Activated CD8-positive, alpha-beta T cell treated with anti-CD3 and anti-CD28 coated beads, Interleukin-2, amount 10 ng/mL, durations not matched to agents 7 days and 5 days (primary cell): ENCODE measurements around the gene PLEKHG7. TPM values are rescaled to one million over a fixed set of nuclear protein-coding genes. Genes with fewer than 3 reads are reported as not detected.
"Not testable (repeated sequence)": the region's sequence is repeated elsewhere in the genome, so short reads cannot be mapped to it uniquely, and the experiment has no call there.

ENCODE experiments used
- ATAC-seq: fragments of 150-1000 bp; cut with Tn5 transposase; one replicate; pipeline ENCODE4 v1.10.0; 2021; ENCODE audit warnings: moderate library complexity
- CTCF ChIA-PET: fragments of 350-600 bp; sonication (Branson Sonifier 250); formaldehyde crosslinking; loops from one replicate; lab custom pipeline; 2021; ENCODE audit warnings: antibody characterized with exemption; lab: Charles Lee
- POLR2A ChIA-PET: fragments of 350-600 bp; sonication (Branson Sonifier 250); formaldehyde crosslinking; loops from one replicate; lab custom pipeline; 2021; ENCODE audit warnings: antibody characterized with exemption; lab: Charles Lee
- DNase-seq: peaks from one replicate; pipeline ENCODE4 v3.0.0-alpha.2; 2020
- H3K27ac Mint-ChIP-seq: one replicate; pipeline ENCODE4 v1.8.0; 2021; ENCODE audit warnings: mild to moderate bottlenecking, mixed read lengths
- H3K27me3 Mint-ChIP-seq: one replicate; pipeline ENCODE4 v1.8.0; 2021; ENCODE audit warnings: low read depth, mixed read lengths
- H3K36me3 Mint-ChIP-seq: one replicate; pipeline ENCODE4 v1.8.0; 2021; ENCODE audit warnings: low read depth, mixed read lengths
- H3K4me1 Mint-ChIP-seq: one replicate; pipeline ENCODE4 v1.8.0; 2021; ENCODE audit warnings: low read depth, mixed read lengths
- H3K4me3 Mint-ChIP-seq: one replicate; pipeline ENCODE4 v1.8.0; 2021; ENCODE audit warnings: mild to moderate bottlenecking, mixed read lengths
- H3K9me3 Mint-ChIP-seq: one replicate; pipeline ENCODE4 v1.8.0; 2022; ENCODE audit warnings: mixed read lengths; ENCODE audit not compliant: insufficient read depth
- total RNA-seq, 2 experiments: library from RNA; stranded (reverse); gene quantifications; one replicate each; pipeline ENCODE4 v1.2.3, GENCODE V29; 2021

Gene PLEKHG7
- total RNA-seq, 2 experiments from 2014 or later: not detected

DNA sequence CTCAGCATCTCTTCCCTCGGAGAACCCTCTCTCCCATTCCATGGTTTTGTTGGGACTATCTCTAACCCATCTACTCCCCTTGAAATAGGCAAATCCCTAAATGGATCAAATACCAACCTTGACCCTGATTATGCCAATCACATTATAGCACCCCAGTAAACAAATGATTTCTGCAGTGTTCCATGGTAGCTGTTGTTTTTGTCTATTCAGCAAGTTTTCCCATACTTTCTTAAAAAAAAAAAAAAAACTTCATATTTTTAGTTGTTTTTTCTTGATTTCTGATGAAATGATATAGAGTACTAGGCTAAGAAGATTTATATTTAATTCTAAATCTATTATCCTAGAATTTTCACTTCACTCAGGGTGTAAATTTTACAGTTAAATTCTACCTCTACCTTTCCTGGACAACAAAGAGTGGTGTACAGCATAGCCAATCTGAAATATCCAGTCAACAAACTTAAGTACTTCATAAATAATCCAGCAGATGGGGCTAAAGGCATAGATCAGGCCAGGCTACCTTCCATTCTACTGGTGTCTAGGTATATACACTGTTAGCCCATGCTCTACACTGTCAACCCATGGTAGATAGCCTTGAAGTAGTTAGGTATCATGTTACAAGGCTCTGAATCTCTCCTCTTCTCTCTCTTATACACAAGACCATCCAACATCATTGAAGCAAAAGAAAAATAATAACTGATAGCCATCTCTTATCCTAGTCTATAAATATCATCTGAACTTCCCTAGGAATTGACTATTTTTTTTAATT lies 82.2 kb downstream of the PLEKHG7 start:
- peak; percentile 44 for DNase-seq
- ChIA-PET CTCF (interaction anchor here (0.6 to 3.6 kb wide), 19 partner anchors 8 to 1317 kb away, joined by 3 to 27 read pairs (median 5); partner anchors contain the start of gene EEA1), POLR2A (interaction anchor here (0.7 to 1.6 kb wide), 4 partner anchors 10 to 145 kb away, joined by 3 to 4 read pairs (median 3); no protein-coding TSS in a partner anchor)
- H3K27ac Mint-ChIP-seq: no peak overlapping the region
- H3K36me3 Mint-ChIP-seq: peaks cover 14% of the 10 kb centered on the region
- no peak overlapping the region for H3K4me3 Mint-ChIP-seq
- H3K27me3 Mint-ChIP-seq: no peaks in the 10 kb centered on the region
- H3K4me1 Mint-ChIP-seq: peaks cover 17% of the 10 kb centered on the region
- H3K9me3 Mint-ChIP-seq: no peaks in the 10 kb centered on the region
- ATAC-seq: peak; percentile 97

GRCh38 chr12:92785563-92785950 lies 82.8 kb downstream of the PLEKHG7 start:
- ATAC-seq (no peak), DNase-seq (no peak)
- Mint-ChIP-seq H3K4me1 (peaks cover 17% of the 10 kb centered on the region), H3K9me3 (no peaks in the 10 kb centered on the region), H3K27me3 (no peaks in the 10 kb centered on the region), H3K4me3 (no peak overlapping the region), H3K27ac (no peak overlapping the region), H3K36me3 (peaks cover 19% of the 10 kb centered on the region)
- ChIA-PET POLR2A (interaction anchor here (0.7 to 1.6 kb wide), 4 partner anchors 10 to 144 kb away, joined by 3 to 4 read pairs (median 3); no protein-coding TSS in a partner anchor), CTCF (interaction anchor here (0.6 to 3.6 kb wide), 18 partner anchors 8 to 1317 kb away, joined by 3 to 27 read pairs (median 4); partner anchors contain the start of gene EEA1)

DNA sequence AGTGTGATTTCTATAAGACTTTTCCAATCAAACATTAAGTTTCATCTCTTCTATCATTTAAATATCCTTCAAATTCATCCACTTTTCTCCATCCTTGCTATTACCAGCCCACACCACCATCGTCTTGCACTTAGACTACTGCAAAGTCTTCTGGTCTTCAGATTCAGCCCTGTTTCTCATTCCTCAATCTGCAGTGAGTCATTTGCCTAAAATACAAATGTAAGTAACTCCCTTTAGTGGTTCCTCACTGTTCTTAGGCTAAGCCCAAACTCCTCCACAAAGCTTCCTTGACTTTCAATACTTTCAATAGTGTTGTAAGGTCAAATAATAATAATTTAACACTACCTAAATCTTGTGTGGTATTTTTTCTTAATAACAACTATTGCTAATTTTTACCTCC lies 83.3 kb downstream of the PLEKHG7 start:
- ATAC-seq (no peak), DNase-seq (no peak)
- no peak overlapping the region for H3K27ac Mint-ChIP-seq
- peaks cover 23% of the 10 kb centered on the region for H3K36me3 Mint-ChIP-seq
- no peaks in the 10 kb centered on the region for H3K27me3 Mint-ChIP-seq
- H3K4me3 Mint-ChIP-seq: no peak overlapping the region
- POLR2A ChIA-PET: interaction anchor here (0.7 to 1.6 kb wide), 3 partner anchors 9 to 141 kb away, joined by 3 read pairs; no protein-coding TSS in a partner anchor
- CTCF ChIA-PET: interaction anchor here (0.6 to 3.6 kb wide), 18 partner anchors 9 to 1316 kb away, joined by 3 to 27 read pairs (median 4); partner anchors contain the start of gene EEA1
- peaks cover 17% of the 10 kb centered on the region for H3K4me1 Mint-ChIP-seq
- no peaks in the 10 kb centered on the region for H3K9me3 Mint-ChIP-seq

DNA sequence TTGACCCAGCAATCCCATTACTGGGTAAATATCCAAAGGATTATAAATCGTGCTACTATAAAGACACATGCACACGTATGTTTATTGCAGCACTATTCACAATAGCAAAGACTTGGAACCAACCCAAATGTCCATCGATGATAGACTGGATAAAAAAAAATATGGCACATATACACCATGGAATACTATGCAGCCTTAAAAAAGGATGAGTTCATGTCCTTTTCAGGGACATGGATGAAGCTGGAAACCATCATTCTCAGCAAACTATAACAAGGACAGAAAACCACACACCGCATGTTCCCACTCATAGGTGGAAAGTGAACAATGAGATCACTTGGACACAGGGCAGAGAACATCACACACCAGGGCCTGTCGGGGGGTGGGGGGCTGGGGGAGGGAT lies 91.6 kb downstream of the PLEKHG7 start:
- H3K4me1 Mint-ChIP-seq, ATAC-seq, H3K4me3 Mint-ChIP-seq, H3K27ac Mint-ChIP-seq, H3K27me3 Mint-ChIP-seq, DNase-seq, POLR2A ChIA-PET: not testable (repeated sequence)
- Mint-ChIP-seq H3K9me3 (peaks cover 10% of the 10 kb centered on the region), H3K36me3 (peaks cover 66% of the 10 kb centered on the region)
- CTCF ChIA-PET: interaction anchor here (3.2 kb wide), 1 partner anchor 9 kb away, joined by 11 read pairs; no protein-coding TSS in a partner anchor

DNA sequence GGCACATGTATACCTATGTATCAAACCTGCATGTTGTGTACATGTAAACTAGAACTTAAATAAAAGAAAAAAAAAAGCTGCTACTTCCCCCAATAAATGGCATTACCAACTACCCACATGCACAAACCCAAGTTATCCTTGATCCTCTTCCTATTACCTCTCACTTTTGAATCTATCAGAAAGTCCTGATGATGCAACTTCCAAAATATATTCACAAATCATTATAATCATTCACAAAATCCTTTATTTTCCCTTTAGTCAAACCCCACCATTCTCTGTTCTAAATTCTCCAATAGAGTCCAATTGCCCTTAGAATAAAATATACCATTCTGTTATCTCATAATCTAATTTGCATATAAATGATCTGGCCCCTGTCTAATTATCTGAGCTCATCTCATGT lies 92.0 kb downstream of the PLEKHG7 start:
- H3K4me1 Mint-ChIP-seq: peaks cover 2% of the 10 kb centered on the region
- ATAC-seq: no peak
- peaks cover 10% of the 10 kb centered on the region for H3K9me3 Mint-ChIP-seq
- H3K36me3 Mint-ChIP-seq: peaks cover 62% of the 10 kb centered on the region
- no peak for DNase-seq
- H3K4me3 Mint-ChIP-seq: no peak overlapping the region
- ChIA-PET POLR2A (interaction anchor here (1.0 kb wide), 1 partner anchor 9 kb away, joined by 3 read pairs; no protein-coding TSS in a partner anchor), CTCF (interaction anchor here (1.1 to 3.2 kb wide), 3 partner anchors 9 to 193 kb away, joined by 3 to 11 read pairs (median 4); no protein-coding TSS in a partner anchor)
- H3K27me3 Mint-ChIP-seq: no peaks in the 10 kb centered on the region
- H3K27ac Mint-ChIP-seq: no peak overlapping the region

DNA sequence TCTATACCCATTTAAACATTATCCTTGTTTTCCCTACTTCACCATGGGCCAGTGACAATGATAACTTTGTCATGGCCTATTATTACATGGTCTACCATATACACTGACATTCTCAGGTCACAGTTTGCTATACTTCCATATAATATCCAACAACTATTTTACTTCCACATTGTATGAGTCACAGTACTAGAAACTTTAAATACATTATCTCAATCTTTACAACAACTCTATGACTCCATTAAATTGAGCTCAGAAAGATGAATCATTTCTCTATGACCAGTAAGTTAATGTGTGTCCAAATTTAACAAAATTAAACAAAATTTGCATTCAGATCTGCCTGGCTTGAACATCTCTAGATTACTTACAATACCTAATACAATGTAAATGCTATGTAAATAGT lies 93.9 kb downstream of the PLEKHG7 start:
- Mint-ChIP-seq H3K27me3 (no peaks in the 10 kb centered on the region), H3K27ac (no peak overlapping the region), H3K9me3 (peaks cover 10% of the 10 kb centered on the region), H3K4me3 (no peak overlapping the region), H3K4me1 (no peaks in the 10 kb centered on the region), H3K36me3 (peaks cover 52% of the 10 kb centered on the region)
- no peak for DNase-seq
- ChIA-PET CTCF (interaction anchor here (0.6 to 3.2 kb wide), 2 partner anchors 11 to 1051 kb away, joined by 3 to 11 read pairs; no protein-coding TSS in a partner anchor), POLR2A (no interaction called here)
- no peak for ATAC-seq

GRCh38 chr12:92802906-92803305 lies 100.1 kb downstream of the PLEKHG7 start:
- CTCF ChIA-PET: no interaction called here
- H3K4me3 Mint-ChIP-seq: no peak overlapping the region
- POLR2A ChIA-PET: no interaction called here
- no peaks in the 10 kb centered on the region for H3K4me1 Mint-ChIP-seq
- peaks cover 6% of the 10 kb centered on the region for H3K9me3 Mint-ChIP-seq
- ATAC-seq (no peak), DNase-seq (no peak)
- no peaks in the 10 kb centered on the region for H3K27me3 Mint-ChIP-seq
- H3K27ac Mint-ChIP-seq: no peak overlapping the region
- peaks cover 46% of the 10 kb centered on the region for H3K36me3 Mint-ChIP-seq

DNA sequence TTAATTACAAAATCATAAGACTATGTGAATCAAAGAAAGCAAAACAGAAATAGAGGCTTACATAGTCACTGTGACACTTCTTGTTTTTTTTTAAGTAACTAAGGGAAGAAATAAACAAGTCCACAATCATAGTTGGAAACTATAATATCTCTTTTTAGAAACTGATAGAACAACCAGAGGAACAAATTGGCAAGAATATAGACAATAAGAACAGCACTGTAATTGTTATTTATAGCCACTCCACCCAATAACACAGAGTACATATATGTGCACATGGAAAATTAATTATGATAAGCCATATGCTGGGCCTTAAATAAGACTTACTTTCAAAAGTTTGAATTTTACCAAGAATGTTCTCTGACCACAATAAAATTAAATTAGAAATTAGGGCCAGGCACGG lies 101.1 kb downstream of the PLEKHG7 start:
- Mint-ChIP-seq H3K4me1 (no peaks in the 10 kb centered on the region), H3K9me3 (peaks cover 10% of the 10 kb centered on the region), H3K36me3 (peaks cover 52% of the 10 kb centered on the region), H3K4me3 (no peak overlapping the region), H3K27ac (no peak overlapping the region), H3K27me3 (no peaks in the 10 kb centered on the region)
- ATAC-seq: no peak
- POLR2A ChIA-PET: no interaction called here
- no peak for DNase-seq
- CTCF ChIA-PET: no interaction called here

DNA sequence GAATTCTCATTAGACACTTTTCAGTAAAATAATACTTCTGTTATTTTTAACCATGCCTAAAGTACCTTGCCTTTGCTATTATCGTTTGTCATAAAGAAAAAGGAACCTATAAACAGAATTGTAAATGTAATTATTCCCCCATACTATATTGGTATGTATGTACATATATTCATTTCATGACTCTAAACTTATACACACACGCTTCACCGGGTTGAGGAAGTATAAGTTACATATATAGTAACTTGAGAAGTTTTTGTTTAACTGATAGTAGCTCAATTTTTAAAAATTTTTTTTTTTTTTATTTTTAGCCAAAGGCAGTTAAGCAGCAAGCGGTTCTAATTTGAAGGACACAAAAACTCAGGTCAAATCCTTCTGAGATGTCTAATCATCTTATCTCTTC lies 107.6 kb downstream of the PLEKHG7 start:
- ChIA-PET CTCF (interaction anchor here (0.8 to 1.6 kb wide), 2 partner anchors 15 to 17 kb away, joined by 3 to 4 read pairs; no protein-coding TSS in a partner anchor), POLR2A (no interaction called here)
- Mint-ChIP-seq H3K36me3 (peaks cover 42% of the 10 kb centered on the region), H3K27ac (no peak overlapping the region), H3K27me3 (no peaks in the 10 kb centered on the region), H3K9me3 (peaks cover 10% of the 10 kb centered on the region), H3K4me3 (no peak overlapping the region), H3K4me1 (no peaks in the 10 kb centered on the region)
- ATAC-seq (no peak), DNase-seq (no peak)

DNA sequence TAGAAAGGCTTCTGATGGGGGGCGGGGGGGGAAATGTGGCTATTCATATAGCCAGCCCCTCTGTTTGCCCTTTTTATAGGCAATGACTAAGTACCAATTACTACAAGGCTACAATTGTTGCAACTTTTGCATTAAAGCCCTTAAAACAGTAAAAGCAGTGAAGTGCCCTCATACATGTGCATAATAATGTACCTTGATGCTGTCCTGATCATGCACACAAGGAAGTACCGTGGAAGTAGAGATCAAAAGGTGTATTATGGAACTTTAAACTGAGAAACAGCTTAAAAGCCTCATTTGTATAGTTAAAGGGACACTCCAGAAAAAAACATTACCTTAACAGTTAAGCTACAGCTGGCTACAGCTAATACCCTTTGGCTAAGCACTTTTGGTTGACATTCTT lies 111.8 kb downstream of the PLEKHG7 start:
- ChIA-PET CTCF (interaction anchor here (0.9 to 1.5 kb wide), 2 partner anchors 20 to 173 kb away, joined by 3 to 6 read pairs; no protein-coding TSS in a partner anchor), POLR2A (no interaction called here)
- DNase-seq (no peak), ATAC-seq (no peak)
- H3K27ac Mint-ChIP-seq: no peak overlapping the region
- H3K27me3 Mint-ChIP-seq: no peaks in the 10 kb centered on the region
- no peak overlapping the region for H3K4me3 Mint-ChIP-seq
- no peaks in the 10 kb centered on the region for H3K9me3 Mint-ChIP-seq
- no peaks in the 10 kb centered on the region for H3K4me1 Mint-ChIP-seq
- H3K36me3 Mint-ChIP-seq: peaks cover 22% of the 10 kb centered on the region

GRCh38 chr12:92821142-92821541 lies 118.4 kb downstream of the PLEKHG7 start:
- H3K4me1 Mint-ChIP-seq: no peaks in the 10 kb centered on the region
- no peak overlapping the region for H3K4me3 Mint-ChIP-seq
- DNase-seq (no peak), ATAC-seq (no peak)
- no peaks in the 10 kb centered on the region for H3K27me3 Mint-ChIP-seq
- POLR2A ChIA-PET: no interaction called here
- CTCF ChIA-PET: interaction anchor here (1.0 kb wide), 1 partner anchor 106 kb away, joined by 3 read pairs; no protein-coding TSS in a partner anchor
- no peaks in the 10 kb centered on the region for H3K9me3 Mint-ChIP-seq
- no peak overlapping the region for H3K27ac Mint-ChIP-seq
- H3K36me3 Mint-ChIP-seq: peaks cover 8% of the 10 kb centered on the region
